Head of caudate nucleus (tissue), 42 donors: ENCODE measurements around the gene IGF2BP1.
"Not testable (repeated sequence)": the region's sequence is repeated elsewhere in the genome, so short reads cannot be mapped to it uniquely, and the experiment has no call there.

Experiments used
- DNase-seq, 42 donors: peaks; one replicate each; pipeline versions ENCODE4 v3.0.0 to v3.0.0-alpha.2; 2020 to 2021; ENCODE audit warnings: mixed read lengths in 7 of 42
- intact Hi-C: fragments of 100-400 bp; cut with DNase I; formaldehyde crosslinking; loops from one replicate; pipeline ENCODE4 v1.15.0; 2022

IGF2BP1 gene

GRCh38 chr17:49015179-49015923 is 18.2 kb downstream of the IGF2BP1 start:
- DNase-seq: peak in 3 of 42 donors; percentile 11 to 24 (median 24)
- intact Hi-C loops: no loop called here

DNA sequence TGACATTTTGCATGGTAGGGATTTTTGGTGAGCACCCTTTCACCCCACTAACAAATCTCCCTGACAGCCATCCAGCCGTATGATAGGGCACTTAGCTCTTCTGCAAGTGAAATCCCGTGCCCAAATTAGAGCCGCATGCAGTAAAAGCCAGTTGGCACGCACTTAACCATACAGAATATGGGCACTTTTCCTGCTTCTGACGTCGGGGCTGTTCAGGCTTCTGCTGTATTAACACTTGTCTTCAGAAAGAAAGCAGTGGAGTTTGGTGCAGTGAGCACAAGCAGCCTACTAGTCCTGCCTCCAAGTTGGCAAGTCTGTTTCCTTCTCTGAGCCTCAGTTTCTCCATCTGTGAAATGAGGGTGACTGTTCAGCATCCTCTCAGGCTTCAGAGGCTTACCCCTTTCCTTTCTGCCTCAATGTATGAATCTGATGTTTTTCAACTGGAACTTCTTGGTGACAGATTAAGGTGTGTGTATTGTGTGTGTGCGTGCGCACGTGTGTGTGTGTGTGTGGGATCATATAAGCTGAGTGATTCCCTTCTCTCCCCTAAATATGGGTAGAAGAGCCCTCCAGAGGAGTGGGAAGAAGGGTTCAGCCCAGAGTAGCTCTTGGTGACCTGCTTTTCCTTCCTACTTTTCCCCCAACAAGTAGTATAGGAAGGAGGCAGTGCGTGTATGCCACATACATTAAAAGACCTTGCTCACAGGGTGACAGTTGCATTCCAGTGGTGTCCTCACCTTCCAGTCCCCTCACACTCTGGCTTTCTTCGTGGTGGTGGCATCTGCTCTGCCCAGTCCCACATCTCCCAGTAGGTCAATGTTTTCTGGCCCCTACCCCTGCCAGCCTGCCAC is 19.0 kb downstream of the IGF2BP1 start:
- intact Hi-C loops: no loop called here
- peak in 3 of 42 donors; percentile 4 to 20 (median 11) for DNase-seq

DNA sequence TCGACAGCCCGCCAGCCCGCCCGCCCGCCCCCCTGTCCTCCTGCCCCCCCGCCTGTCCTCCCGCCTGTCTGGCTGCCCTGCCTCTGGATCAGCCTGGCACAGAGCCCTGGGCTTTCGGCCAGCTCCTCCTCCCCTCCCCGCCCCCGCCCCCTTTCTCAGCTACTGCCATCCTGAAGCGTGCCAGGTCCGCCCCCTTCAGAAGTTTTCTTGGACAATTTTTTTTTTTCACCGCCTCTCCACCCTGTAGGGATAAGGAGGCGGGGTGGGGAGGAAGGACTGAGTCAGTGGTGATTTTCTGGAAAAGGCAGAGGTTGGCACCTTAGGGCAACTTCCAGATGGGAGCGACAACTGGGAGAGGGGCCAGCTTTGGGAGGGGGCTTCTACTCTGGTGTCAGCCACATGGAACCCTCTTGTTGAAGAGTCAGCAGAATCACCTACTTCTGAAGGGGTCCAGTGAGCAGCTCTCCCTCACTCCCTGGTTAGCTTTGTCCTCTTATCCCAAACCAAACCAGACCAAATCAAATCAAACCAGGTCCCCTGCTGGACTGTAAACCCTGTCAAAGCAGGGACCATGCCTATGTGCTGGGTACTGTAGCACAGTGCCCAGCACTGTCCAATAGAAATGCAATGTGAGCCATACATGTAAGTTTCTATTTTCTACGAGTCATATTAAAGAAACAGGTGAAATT is 19.7 kb downstream of the IGF2BP1 start:
- DNase-seq: peak in 3 of 42 donors; percentile 8 to 56 (median 24)
- intact Hi-C loops: no loop called here

DNA sequence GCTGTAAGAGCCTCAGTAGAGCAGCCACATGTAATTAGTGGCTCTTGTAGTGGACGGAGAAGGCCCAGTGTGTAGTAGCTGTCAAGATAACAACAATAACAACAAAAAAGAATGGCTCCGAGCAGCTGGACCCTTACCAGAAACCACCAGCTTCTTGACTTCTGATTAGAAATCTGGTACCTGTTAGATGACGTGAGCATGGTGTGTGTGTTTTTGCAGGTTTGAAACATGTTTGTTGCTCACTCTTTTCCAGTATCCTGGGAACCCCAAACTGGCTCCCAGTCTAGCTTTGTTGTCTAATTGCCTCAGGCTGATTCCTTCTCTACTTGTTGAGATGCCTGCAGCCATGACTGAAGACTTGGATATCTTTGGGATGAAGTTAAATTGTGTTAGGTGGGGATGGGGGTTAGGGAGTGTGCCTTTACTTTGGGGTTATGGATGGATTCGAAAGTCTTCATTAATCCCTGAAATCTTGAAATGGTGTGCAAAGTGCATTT is 21.0 kb downstream of the IGF2BP1 start:
- intact Hi-C loops: no loop called here
- peak in 1 of 42 donors; percentile 10 for DNase-seq

DNA sequence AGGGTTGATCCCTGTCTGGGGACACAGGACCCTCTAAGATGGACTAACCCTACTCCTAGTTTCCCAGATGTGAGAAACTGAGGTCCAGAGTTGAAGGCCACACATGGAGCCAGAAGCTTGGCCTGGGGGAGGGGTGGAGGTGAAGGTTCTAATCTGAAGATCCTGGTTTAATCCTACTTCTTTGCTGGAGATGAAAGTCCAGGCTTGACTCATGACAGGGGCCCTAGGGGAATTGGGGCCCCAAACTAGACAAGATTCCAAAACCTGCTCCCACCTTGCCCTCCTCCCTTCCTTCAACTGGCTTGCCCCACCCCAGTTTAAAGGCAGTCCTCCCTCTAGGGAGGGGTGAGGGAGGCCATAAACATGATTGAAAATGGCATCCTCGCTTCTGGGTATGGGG is 21.6 kb downstream of the IGF2BP1 start:
- intact Hi-C loops: no loop called here
- peak in 1 of 42 donors; percentile 7 for DNase-seq

DNA sequence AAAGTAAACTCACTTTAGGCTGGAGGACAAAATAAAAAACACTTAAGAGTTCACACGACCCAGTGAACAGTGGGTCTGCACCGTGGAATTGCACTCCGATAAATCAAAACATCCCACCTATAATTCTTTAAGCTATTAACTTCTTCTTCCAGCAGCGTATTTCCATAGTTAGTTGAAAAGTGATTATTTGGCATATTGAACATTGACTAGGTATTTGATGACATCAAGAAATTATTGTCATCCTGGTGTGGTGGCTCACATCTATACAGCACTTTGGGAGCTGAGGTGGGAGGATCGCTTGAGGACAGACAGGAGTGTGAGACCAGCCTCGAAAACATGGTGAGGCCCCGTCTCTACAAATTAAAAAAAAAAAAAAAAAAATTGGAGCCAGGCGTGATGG is 23.4 kb downstream of the IGF2BP1 start:
- no peak for DNase-seq
- intact Hi-C loops: no loop called here

DNA sequence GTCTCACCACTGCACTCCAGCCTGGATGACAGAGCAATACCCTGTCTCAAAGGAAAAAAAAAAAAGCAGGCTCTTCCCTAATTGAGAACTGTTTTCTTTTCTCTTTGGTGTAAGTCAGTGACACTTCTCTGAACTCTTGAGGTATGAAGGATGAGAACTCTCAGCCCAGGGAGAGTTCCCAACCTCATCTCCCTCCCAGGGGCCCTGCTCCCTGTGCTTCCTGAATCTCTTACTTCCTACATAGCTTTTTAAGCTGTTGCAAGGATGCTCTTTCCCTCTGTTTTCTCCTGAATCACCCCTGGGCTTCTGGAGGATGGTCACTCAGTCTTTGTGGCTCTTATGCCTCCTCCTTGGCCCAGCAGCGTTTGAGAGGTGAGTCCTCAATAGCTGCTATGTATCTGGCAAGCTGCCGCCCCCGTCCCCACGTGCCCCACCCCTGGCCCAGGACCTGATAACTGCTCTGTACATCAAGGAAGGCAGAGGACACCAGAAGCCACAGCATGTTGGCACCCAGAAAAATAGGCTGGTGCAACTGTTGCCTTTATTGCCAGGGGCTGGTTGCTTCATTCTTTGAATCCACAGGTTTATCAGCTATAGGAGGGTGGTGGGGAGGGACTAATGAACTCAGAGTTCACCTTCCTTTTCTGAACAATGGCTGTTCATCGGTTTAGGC is 24.0 kb downstream of the IGF2BP1 start:
- no peak for DNase-seq
- intact Hi-C loops: no loop called here

GRCh38 chr17:49021768-49022103 is 24.6 kb downstream of the IGF2BP1 start:
- DNase-seq: no peak
- intact Hi-C loops: no loop called here

DNA sequence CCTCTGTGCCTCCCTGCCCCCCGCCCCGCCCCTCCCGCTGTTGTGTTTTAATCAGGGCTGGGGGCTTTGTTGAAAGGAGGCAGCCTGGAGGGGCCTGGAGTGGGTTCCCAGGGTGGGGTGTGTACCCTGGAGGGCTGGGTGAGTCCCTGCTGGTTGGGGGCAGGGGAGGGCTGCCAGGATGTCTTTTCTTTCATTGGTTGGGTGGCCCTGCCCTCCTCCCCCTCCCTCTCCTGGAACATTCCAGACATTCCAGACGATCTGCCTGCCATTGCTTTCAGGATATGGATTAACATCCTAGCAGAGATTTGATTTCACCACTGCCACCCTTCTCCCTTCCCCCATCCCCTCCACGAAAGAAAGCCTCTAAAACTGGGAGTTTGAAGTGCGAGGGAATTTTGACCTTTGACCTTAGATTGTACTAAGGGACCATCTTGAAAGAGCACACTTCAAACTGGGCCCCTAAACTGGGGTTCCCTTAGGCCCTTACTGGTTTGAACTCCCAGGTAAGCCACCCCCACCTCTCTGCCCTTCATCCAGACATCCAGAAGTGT is 25.3 kb downstream of the IGF2BP1 start:
- intact Hi-C loops: no loop called here
- DNase-seq: no peak

DNA sequence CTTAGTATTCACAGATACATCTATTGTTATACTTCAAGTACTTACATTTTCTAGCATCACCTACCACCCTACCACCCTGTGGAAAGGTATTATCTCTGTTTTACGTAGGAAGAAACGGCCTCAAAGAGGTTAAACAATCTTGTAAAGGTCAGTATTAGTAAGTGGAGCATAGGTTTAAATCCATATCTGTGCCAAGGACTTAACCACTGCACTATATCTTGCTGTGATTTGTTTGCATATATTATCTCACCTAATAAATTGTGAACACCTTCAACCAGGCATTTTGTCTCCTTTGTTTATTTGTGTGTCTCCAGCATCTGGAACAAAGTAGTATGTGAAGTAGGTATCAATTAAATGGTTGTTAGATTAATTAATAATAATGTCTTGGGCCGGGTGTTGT is 27.3 kb downstream of the IGF2BP1 start:
- no peak for DNase-seq
- intact Hi-C loops: no loop called here

DNA sequence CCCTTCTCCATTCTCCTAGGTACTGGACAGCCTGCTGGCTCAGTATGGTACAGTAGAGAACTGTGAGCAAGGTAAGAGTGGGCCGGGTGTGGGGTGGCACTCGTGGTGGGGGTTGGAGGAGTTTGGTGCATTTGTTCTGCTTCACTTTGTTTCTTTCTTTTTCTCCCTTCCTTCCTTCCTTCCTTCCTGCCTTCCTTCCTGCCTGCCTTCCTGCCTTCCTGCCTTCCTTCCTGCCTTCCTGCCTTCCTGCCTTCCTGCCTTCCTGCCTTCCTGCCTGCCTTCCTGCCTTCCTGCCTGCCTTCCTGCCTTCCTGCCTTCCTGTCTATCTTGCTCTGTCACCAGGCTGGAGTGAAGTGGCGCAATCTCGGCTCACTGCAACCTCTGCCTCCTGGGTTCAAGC is 29.3 kb downstream of the IGF2BP1 start:
- intact Hi-C loops, DNase-seq: not testable (repeated sequence)

DNA sequence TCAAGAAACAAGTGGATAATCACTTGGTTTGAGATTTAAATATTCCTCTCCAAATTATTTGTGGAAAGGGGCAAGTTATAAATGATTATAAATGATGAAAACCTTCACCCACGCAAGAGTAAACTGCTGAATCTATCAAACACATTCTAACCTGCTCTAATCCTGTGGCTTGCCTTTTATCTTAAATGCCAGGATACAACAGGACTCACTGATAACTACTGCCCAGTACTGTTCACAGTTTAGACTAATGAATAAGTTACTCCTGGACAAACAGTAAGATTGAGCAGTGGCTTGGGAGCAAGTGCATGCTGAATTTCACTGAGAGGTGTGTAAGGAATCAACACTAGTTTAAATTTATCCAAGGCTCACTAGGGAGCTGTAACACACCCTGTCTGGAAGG is 31.1 kb downstream of the IGF2BP1 start:
- intact Hi-C loops: no loop called here
- DNase-seq: no peak

GRCh38 chr17:49029801-49030200 is 32.6 kb downstream of the IGF2BP1 start:
- intact Hi-C loops: no loop called here
- no peak for DNase-seq

DNA sequence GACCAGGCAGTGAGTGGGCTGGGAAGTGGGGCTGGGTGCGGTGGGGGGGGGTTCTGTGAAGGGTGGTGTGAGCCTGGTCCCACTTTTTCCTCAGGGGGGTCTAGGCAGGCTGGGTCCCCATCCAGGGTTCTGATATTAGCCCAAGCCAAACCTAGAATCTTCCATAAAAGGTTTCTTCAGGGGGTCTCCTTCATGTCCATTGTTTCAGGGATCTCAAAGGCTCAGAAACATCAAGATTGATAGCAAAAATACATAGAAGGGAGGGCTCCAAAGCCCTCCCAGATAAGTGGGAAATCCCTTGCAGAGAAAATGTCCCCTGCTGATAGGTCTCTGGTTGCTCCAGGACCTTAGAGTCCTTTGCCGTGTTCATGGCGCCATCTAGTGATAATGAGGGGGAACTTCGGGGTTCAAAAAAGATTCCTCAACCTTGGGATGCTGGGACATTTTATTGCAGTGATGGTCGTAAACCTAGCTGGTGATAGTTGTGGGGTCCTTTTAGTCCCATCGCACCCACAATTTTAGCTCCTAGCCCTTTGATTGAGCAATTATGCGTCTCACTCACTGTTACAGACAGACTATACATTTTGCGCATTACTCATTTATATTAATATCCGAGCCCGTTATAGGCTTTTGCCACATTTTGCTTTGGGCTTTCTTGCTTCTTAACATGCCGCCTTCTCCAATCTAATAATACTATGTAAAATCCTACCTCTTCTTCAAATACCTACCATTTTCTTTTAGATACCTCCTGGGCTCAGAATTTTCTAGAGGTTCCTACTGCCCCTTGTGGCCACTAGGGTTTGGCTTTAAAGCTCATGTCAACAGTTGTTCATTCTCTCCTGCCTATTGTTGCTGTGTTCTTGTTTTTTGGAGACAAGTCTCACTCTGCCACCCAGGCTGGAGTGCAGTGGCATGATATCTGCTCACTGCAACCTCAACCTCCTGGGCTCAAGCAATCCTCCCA is 35.1 kb downstream of the IGF2BP1 start:
- intact Hi-C loops: no loop called here
- peak in 29 of 42 donors; percentile 14 to 77 (median 40) for DNase-seq

GRCh38 chr17:49035470-49036269 is 38.5 kb downstream of the IGF2BP1 start:
- DNase-seq: peak in 17 of 42 donors; percentile 4 to 56 (median 22)
- intact Hi-C loops: no loop called here

GRCh38 chr17:49036270-49036626 is 39.1 kb downstream of the IGF2BP1 start:
- intact Hi-C loops: no loop called here
- DNase-seq: no peak

- DNase-seq: no peak
- intact Hi-C loops: no loop called here
Observed at GRCh38 chr17:49038138-49038537, 41.0 kb downstream of the IGF2BP1 start.
